SK-N-SH (cell line): ENCODE data around the gene LPAR1. TPM values are rescaled to one million over a fixed set of nuclear protein-coding genes. Genes with fewer than 3 reads are reported as not detected.

Source experiments
- CTCF ChIA-PET: fragments of 300-600, 350-600 bp; formaldehyde crosslinking; extraction: SDS; loops from one replicate; lab custom pipeline; 2021; lab: Yijun Ruan, JAX
- POLR2A ChIA-PET: fragments of 350-600 bp; sonication (Branson Sonifier 250); formaldehyde crosslinking; extraction: SDS; loops from one replicate; lab custom pipeline; 2020; ENCODE audit warnings: antibody characterized with exemption, inconsistent platforms; lab: Yijun Ruan, JAX
- DNase-seq: peaks from one replicate; pipeline ENCODE4 v3.0.0; 2012
- H2AFZ ChIP-seq: fragments of 200-600 bp; sonication (generic); 2 replicates; pipeline ENCODE4 v1.8.1; 2016; ENCODE audit warnings: antibody characterized with exemption, mild to moderate bottlenecking, low read depth
- H3F3A ChIP-seq: fragments of 200-600 bp; sonication (generic); replicated peaks from 2 replicates; pipeline ENCODE3; 2016; ENCODE audit warnings: antibody characterized with exemption, mild to moderate bottlenecking; ENCODE audit not compliant: insufficient read depth
- H3K27ac ChIP-seq, 2 experiments: fragments of 200-500 bp in 1 of 2; fragments of 200-600 bp in 1 of 2; sonication (Bioruptor generic) in 1 of 2; sonication (generic), shearing (Covaris generic) in 1 of 2; 2 replicates each; pipeline versions ENCODE4 v1.5.1 to v1.6.1; 2014 to 2016; ENCODE audit warnings: low read depth in 2 of 2, inconsistent platforms in 1 of 2, low read length in 1 of 2, mild to moderate bottlenecking in 1 of 2, mixed read lengths in 1 of 2
- H3K27me3 ChIP-seq: fragments of 200-600 bp; sonication (generic), shearing (Covaris generic); 2 replicates; pipeline ENCODE4 v1.6.1; 2016; ENCODE audit warnings: mixed run types; ENCODE audit not compliant: insufficient read depth
- H3K36me3 ChIP-seq, 2 experiments: fragments of 200-500 bp in 1 of 2; fragments of 200-600 bp in 1 of 2; sonication (Bioruptor generic) in 1 of 2; sonication (generic) in 1 of 2; replicated peaks in 1 of 2; 2 replicates each; pipeline versions ENCODE3 to v1.5.1; 2014 to 2016; ENCODE audit warnings: low read length in 1 of 2, mild to moderate bottlenecking in 1 of 2; ENCODE audit not compliant: insufficient read depth in 2 of 2, control insufficient read depth in 1 of 2
- H3K4me1 ChIP-seq, 2 experiments: fragments of 200-500 bp in 1 of 2; fragments of 200-600 bp in 1 of 2; sonication (Bioruptor generic) in 1 of 2; sonication (generic), shearing (Covaris generic) in 1 of 2; 2 replicates each; pipeline versions ENCODE4 v1.5.1 to v1.6.1; 2014 to 2016; ENCODE audit warnings: low read depth in 1 of 2, low read length in 1 of 2, mixed run types in 1 of 2; ENCODE audit not compliant: insufficient read depth in 2 of 2, control insufficient read depth in 1 of 2
- H3K4me2 ChIP-seq: fragments of 200-600 bp; sonication (generic), shearing (Covaris generic); 2 replicates; pipeline ENCODE4 v1.6.1; 2017; ENCODE audit warnings: mixed run types
- H3K4me3 ChIP-seq, 2 experiments: fragments of 200-500 bp in 1 of 2; fragments of 200-600 bp in 1 of 2; sonication (Bioruptor generic) in 1 of 2; sonication (generic), shearing (Covaris generic) in 1 of 2; 2 replicates each; pipeline versions ENCODE4 v1.5.1 to v1.8.1; 2014 to 2016; ENCODE audit warnings: low read depth in 2 of 2, inconsistent platforms in 1 of 2, low read length in 1 of 2, mild to moderate bottlenecking in 1 of 2, mixed read lengths in 1 of 2, moderate library complexity in 1 of 2
- H3K79me2 ChIP-seq: fragments of 200-600 bp; sonication (generic); 2 replicates; pipeline ENCODE4 v1.8.1; 2017; ENCODE audit warnings: mild to moderate bottlenecking; ENCODE audit not compliant: insufficient read depth
- H3K9ac ChIP-seq: fragments of 200-600 bp; sonication (generic); 2 replicates; pipeline ENCODE4 v1.6.1; 2017; ENCODE audit warnings: mixed run types
- H3K9me2 ChIP-seq: fragments of 200-600 bp; sonication (generic); 2 replicates; pipeline ENCODE4 v1.6.1; 2017; ENCODE audit warnings: mixed run types
- H3K9me3 ChIP-seq: fragments of 200-600 bp; sonication (generic); 2 replicates; pipeline ENCODE4 v1.6.1; 2017; ENCODE audit warnings: mixed run types, mild to moderate bottlenecking, moderate library complexity
- H4K20me1 ChIP-seq: fragments of 200-600 bp; sonication (generic); 2 replicates; pipeline ENCODE4 v1.6.1; 2017; ENCODE audit warnings: mild to moderate bottlenecking, mixed run types; ENCODE audit not compliant: insufficient read depth
- EZH2phosphoT487 ChIP-seq: fragments of 200-600 bp; sonication (generic); IDR thresholded peaks from 2 replicates; pipeline ENCODE4 v1.6.1; 2017; ENCODE audit warnings: low read depth, mixed run types, mild to moderate bottlenecking, antibody characterized with exemption, moderate library complexity, borderline replicate concordance
- JUND ChIP-seq: IDR thresholded peaks from 2 replicates; pipeline ENCODE4 v1.4.0; 2012
- MEF2A ChIP-seq: IDR thresholded peaks from 2 replicates; pipeline ENCODE4 v1.4.0; 2012; ENCODE audit warnings: low read depth, borderline replicate concordance
- NFIC ChIP-seq: IDR thresholded peaks from 2 replicates; pipeline ENCODE4 v1.4.0; 2012; ENCODE audit warnings: borderline replicate concordance
- RXRA ChIP-seq: IDR thresholded peaks from 2 replicates; pipeline ENCODE4 v1.4.0; 2012; ENCODE audit warnings: low read depth, mild to moderate bottlenecking, borderline replicate concordance
- SIN3A ChIP-seq: IDR thresholded peaks from 2 replicates; pipeline ENCODE4 v1.6.1; 2012; ENCODE audit warnings: low read depth, mild to moderate bottlenecking, low read length, moderate library complexity, borderline replicate concordance
- SMC3 ChIP-seq: IDR thresholded peaks from 2 replicates; pipeline ENCODE4 v1.6.1; 2012; ENCODE audit warnings: low read depth, low read length, improper control_type of control experiment
- TEAD4 ChIP-seq: IDR thresholded peaks from 2 replicates; pipeline ENCODE4 v1.4.0; 2012; ENCODE audit warnings: mild to moderate bottlenecking, borderline replicate concordance; ENCODE audit not compliant: insufficient read depth
- USF1 ChIP-seq: IDR thresholded peaks from 2 replicates; pipeline ENCODE4 v1.4.0; 2012; ENCODE audit warnings: low read depth, borderline replicate concordance
- YY1 ChIP-seq: IDR thresholded peaks from 2 replicates; pipeline ENCODE4 v1.4.0; 2012; ENCODE audit warnings: low read depth, mild to moderate bottlenecking
- ZBTB33 ChIP-seq: IDR thresholded peaks from 2 replicates; pipeline ENCODE4 v1.4.0; 2012; ENCODE audit warnings: low read depth, borderline replicate concordance
- WGBS: methylation state at CpG from one replicate; pipeline ENCODE4 v1.1.6; 2017; ENCODE audit warnings: low lambda C conversion rate; 5-methylcytosine and 5-hydroxymethylcytosine counted together
- polyA plus RNA-seq, 3 experiments: library from polyadenylated mRNA; depleted of rRNA; stranded (reverse); fragments of >200 nt; gene quantifications; 2 replicates each; pipeline ENCODE4 v1.2.3, GENCODE V29; 2012
- TF ChIP-seq, protein P1 (sequence below): IDR thresholded peaks from 2 replicates; pipeline ENCODE4 v1.4.0; 2012; ENCODE audit warnings: low read depth
- TF ChIP-seq, protein P2 (sequence below): IDR thresholded peaks from 2 replicates; pipeline ENCODE4 v1.6.1; 2012; ENCODE audit warnings: mild to moderate bottlenecking, low read depth, low read length, moderate library complexity
- TF ChIP-seq, protein P3 (sequence below): IDR thresholded peaks from 2 replicates; pipeline ENCODE4; 2012

LPAR1 gene
- polyA plus RNA-seq, 1 of the 3 experiments (the other 2 are of a cell fraction), result 9.4 TPM

DNA sequence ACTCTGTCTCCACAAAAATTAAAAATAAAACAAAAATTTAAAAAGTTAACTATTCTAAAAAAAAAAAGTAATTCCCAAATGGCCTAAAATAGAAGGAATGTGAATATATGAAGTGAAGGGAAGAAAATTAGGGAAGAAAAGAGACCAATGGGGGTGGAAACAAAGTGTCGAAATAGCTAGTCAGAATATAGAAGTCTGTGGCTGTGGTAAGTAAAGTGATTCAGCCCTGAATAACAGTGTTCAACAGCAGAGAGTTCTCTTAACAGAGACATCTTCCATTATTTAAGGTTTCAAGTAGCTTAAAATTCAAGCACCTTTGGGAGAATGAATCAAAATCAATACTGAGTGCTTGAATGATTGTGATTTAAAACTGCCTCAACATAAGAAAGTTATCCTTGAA is 51.7 kb downstream of the LPAR1 start:
- ChIA-PET CTCF (no interaction called here), POLR2A (no interaction called here)
- WGBS, result 88% methylated on average over 1 of the region's 1 CpG
- Histone ChIP-seq H3K9me3 (no peaks in the 10 kb centered on the region), H4K20me1 (no peaks in the 10 kb centered on the region), H3K9ac (no peak overlapping the region), H3K27ac (no peak overlapping the region), H3F3A (no peaks in the 10 kb centered on the region), H2AFZ (no peak overlapping the region), H3K4me2 (no peak overlapping the region), H3K79me2 (no peaks in the 10 kb centered on the region), H3K36me3 (no peaks in the 10 kb centered on the region), H3K9me2 (no peaks in the 10 kb centered on the region), H3K27me3 (no peaks in the 10 kb centered on the region), H3K4me1 (no peaks in the 10 kb centered on the region), H3K4me3 (no peak overlapping the region)
- TF ChIP-seq ZBTB33, result no peak
- TF ChIP-seq, protein P1, sequence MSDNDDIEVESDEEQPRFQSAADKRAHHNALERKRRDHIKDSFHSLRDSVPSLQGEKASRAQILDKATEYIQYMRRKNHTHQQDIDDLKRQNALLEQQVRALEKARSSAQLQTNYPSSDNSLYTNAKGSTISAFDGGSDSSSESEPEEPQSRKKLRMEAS, result no peak
- TF ChIP-seq, protein P2, sequence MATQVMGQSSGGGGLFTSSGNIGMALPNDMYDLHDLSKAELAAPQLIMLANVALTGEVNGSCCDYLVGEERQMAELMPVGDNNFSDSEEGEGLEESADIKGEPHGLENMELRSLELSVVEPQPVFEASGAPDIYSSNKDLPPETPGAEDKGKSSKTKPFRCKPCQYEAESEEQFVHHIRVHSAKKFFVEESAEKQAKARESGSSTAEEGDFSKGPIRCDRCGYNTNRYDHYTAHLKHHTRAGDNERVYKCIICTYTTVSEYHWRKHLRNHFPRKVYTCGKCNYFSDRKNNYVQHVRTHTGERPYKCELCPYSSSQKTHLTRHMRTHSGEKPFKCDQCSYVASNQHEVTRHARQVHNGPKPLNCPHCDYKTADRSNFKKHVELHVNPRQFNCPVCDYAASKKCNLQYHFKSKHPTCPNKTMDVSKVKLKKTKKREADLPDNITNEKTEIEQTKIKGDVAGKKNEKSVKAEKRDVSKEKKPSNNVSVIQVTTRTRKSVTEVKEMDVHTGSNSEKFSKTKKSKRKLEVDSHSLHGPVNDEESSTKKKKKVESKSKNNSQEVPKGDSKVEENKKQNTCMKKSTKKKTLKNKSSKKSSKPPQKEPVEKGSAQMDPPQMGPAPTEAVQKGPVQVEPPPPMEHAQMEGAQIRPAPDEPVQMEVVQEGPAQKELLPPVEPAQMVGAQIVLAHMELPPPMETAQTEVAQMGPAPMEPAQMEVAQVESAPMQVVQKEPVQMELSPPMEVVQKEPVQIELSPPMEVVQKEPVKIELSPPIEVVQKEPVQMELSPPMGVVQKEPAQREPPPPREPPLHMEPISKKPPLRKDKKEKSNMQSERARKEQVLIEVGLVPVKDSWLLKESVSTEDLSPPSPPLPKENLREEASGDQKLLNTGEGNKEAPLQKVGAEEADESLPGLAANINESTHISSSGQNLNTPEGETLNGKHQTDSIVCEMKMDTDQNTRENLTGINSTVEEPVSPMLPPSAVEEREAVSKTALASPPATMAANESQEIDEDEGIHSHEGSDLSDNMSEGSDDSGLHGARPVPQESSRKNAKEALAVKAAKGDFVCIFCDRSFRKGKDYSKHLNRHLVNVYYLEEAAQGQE, result no peak
- TF ChIP-seq RXRA, result no peak
- TF ChIP-seq MEF2A, result no peak
- no peak for TF ChIP-seq USF1
- TF ChIP-seq YY1, result no peak
- TF ChIP-seq, protein P3, sequence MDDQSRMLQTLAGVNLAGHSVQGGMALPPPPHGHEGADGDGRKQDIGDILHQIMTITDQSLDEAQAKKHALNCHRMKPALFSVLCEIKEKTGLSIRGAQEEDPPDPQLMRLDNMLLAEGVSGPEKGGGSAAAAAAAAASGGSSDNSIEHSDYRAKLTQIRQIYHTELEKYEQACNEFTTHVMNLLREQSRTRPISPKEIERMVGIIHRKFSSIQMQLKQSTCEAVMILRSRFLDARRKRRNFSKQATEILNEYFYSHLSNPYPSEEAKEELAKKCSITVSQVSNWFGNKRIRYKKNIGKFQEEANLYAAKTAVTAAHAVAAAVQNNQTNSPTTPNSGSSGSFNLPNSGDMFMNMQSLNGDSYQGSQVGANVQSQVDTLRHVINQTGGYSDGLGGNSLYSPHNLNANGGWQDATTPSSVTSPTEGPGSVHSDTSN, result no peak
- no peak for TF ChIP-seq EZH2phosphoT487
- TF ChIP-seq NFIC, result no peak
- TF ChIP-seq SMC3, result no peak
- TF ChIP-seq SIN3A, result no peak
- TF ChIP-seq JUND, result no peak
- TF ChIP-seq TEAD4, result no peak
- no peak for DNase-seq
